VCaP (cell line): ENCODE measurements around the gene GABRR2.
A peak's percentile ranks its signal among the peaks of the same experiment; 100 is the strongest.

Experiments used
- H3K27ac ChIP-seq: fragments of 450-650 bp; 2 replicates; pipeline ENCODE4 v1.5.1; 2017
- CTCF ChIP-seq: fragments of 450-650 bp; conservative IDR thresholded peaks from 2 replicates; pipeline ENCODE4 v1.5.1; 2017; ENCODE audit warnings: mild to moderate bottlenecking, moderate library complexity

GABRR2 gene

GRCh38 chr6:89348372-89348771, 33.3 kb upstream of the GABRR2 start:
- no peak overlapping the region for H3K27ac ChIP-seq
- TF ChIP-seq CTCF, result no peak

- no peak overlapping the region for H3K27ac ChIP-seq
- TF ChIP-seq CTCF, result no peak
Measured at GRCh38 chr6:89347825-89348224, 32.7 kb upstream of the GABRR2 start.

- no peak for TF ChIP-seq CTCF
- H3K27ac ChIP-seq, result no peak overlapping the region
Measured at GRCh38 chr6:89346433-89346832, 31.3 kb upstream of the GABRR2 start.

- no peak overlapping the region for H3K27ac ChIP-seq
- TF ChIP-seq CTCF, result no peak
Measured at GRCh38 chr6:89339565-89339964, 24.5 kb upstream of the GABRR2 start.

- no peak for TF ChIP-seq CTCF
- peak overlapping the region; percentile 84 for H3K27ac ChIP-seq
Measured at GRCh38 chr6:89335164-89335563, 20.1 kb upstream of the GABRR2 start.

GRCh38 chr6:89330910-89331309, 15.8 kb upstream of the GABRR2 start:
- no peak for TF ChIP-seq CTCF
- no peak overlapping the region for H3K27ac ChIP-seq

- TF ChIP-seq CTCF, result no peak
- H3K27ac ChIP-seq, result no peak overlapping the region
Measured at GRCh38 chr6:89328976-89329375, 13.9 kb upstream of the GABRR2 start.

- no peak overlapping the region for H3K27ac ChIP-seq
- TF ChIP-seq CTCF, result no peak
Measured at GRCh38 chr6:89324304-89324703, 9.2 kb upstream of the GABRR2 start.
